HuH-7.5 (cell line): ENCODE results near the gene CERS3.
"Not testable (repeated sequence)": the region's sequence is repeated elsewhere in the genome, so short reads cannot be mapped to it uniquely, and the experiment has no call there.

Experiments used
- DNase-seq: peaks from one replicate; pipeline ENCODE4 v3.0.0; 2011; ENCODE audit warnings: low spot score

Gene CERS3

GRCh38 chr15:100464888-100465287 is 63.9 kb downstream of the CERS3 start:
- DNase-seq, result no peak

- no peak for DNase-seq
Observed at GRCh38 chr15:100464256-100464655, 64.5 kb downstream of the CERS3 start.

DNA sequence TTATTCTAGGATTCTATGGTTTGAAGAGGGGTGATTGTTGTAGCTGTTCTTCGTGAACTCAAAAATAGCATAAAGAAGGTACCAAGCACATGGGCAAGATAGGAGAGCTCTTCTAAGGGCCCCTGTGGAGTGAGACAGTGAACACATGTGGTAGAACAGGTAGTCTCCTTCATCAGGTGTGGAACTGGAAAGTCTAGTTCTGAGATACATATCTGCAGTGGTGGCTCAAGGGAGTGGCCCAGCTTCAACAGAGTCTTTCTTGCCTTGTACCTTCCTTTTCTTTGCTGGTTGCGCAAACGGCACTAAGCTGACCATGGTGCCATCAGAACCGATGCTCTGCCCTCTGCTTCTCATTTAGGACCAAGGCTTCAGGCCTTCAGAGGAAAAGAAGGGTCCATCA is 65.2 kb downstream of the CERS3 start:
- DNase-seq, result no peak

DNA sequence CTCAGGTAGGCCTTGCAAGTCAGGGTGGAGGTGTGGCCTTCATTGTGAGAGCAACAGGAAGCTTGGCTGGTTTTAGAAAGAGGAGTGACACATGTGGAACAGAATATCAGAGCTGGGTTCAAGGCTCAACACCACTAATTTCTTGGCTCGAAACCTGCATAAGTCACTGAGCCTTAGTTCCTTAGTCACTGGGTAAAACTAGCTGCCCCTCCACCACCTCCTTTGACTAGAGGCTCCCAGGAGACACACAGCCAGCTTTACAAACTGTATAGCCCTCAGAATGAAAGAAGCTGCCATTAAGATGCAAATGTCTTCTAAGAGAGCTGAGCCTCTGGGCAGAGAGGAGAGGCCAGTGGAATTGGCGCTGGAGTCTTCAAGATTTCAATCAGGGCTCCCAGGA is 67.7 kb downstream of the CERS3 start:
- no peak for DNase-seq

DNA sequence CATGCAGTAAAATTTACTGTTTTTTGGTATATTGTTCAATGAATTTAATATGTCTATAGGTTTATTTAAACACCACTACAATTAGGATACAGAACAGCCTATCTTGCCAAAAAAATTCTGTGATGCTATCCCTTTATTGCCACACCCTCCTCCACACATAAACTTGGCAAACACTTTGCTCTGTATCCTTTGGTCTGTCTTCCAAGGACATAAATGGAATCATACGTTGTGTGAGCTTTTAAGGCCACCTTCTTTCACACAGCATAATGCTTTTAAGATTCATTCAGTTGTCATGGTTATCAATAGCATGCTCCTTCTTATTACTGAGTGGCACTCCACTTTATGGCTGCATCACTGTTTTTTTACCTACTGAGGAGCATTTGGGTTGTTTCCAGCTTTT is 71.5 kb downstream of the CERS3 start:
- DNase-seq, result no peak

DNA sequence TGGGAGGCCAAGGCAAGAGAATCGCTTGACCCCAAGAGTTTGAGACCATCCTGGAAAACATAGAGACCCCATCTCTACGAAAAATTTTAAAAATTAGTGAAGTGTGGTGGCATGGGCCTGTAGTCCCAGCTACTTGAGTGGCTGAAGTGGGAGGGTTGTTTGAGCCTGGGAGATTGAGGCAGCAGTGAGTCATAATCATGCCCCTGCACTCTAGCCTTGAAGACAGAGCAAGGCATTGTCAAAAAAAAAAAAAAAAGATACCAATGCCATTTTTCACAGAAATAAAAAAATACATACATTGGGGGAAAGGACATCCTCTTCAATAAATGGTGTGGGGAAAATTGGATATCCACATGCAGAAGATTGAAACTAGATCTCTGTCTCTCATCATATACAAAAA is 74.6 kb downstream of the CERS3 start:
- no peak for DNase-seq

DNA sequence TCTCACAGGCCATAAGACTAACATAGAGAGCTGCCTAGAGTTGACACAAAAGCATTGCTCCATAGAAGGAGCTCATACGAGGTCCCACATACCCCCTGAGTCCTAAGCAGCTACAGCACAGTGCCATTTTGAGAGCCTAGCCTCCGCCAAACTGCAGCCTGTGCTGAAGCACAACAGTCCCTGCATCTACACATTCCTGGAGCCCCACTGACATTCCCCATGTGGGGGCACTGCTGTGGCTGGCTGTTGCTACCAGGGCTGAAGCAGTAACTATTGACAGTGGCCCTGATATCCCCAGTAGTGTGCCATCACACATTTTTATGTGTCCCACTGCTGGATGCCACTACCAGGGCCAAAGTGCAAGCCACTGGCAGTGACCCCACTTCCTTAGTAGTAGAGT is 80.3 kb downstream of the CERS3 start:
- no peak for DNase-seq

DNA sequence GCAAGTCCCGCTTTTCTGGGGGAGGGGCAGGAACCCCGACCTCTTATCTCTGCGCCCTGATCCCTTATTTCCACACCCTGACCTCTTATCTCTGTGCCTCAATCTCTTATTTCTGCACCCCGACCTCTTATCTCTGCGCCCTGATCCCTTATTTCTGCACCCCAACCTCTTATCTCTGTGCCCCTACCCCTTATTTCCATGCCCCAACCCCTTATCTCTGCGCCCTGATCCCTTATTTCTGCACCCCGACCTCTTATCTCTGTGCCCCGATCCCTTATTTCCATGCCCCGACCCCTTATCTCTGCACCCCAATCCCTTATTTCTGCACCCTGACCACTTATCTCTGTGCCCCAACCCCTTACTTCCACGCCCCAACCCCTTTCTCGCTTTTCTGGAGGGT is 87.7 kb downstream of the CERS3 start:
- DNase-seq, result not testable (repeated sequence)

- DNase-seq, result no peak
Observed at GRCh38 chr15:100439514-100439913, 89.2 kb downstream of the CERS3 start.

- DNase-seq, result no peak
Observed at GRCh38 chr15:100438570-100438969, 90.2 kb downstream of the CERS3 start.

DNA sequence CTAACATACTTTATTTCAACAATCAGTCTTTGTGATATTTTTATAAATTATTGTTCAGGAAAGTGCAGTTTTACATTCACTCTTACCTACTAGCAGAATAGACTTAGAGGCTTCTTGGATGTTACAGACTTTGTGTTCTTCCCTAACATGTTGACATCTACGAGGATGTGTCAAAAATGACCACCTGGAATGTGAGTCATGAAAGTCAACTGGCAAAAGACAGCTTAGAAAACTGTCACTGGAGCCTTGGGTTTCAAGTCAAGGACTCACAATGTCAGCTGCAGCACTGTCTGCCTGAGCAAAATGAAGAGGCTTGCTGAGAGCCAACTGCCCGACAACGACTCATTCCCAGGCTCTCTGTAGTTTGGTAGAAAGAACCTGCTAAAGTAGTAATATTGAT is 91.5 kb downstream of the CERS3 start:
- DNase-seq, result no peak

DNA sequence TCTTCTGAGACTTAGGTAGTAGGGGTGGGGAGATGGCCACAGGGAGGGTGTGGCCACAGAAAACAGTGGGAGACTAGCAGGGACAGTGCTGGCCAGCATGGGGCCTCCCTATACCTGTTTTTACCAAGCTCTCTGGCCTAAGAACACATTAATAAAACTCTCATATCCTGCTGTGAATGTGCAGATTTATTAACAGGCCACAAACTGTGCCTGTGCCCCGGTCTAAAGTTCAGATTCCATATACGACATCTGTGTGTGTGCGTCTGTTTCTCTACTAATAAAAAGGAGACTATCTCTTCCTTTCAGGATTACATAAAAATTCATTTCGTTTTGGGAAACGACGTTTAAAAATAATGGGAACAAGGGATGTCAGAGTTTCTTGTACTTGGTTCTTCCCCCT is 94.2 kb downstream of the CERS3 start:
- no peak for DNase-seq

DNA sequence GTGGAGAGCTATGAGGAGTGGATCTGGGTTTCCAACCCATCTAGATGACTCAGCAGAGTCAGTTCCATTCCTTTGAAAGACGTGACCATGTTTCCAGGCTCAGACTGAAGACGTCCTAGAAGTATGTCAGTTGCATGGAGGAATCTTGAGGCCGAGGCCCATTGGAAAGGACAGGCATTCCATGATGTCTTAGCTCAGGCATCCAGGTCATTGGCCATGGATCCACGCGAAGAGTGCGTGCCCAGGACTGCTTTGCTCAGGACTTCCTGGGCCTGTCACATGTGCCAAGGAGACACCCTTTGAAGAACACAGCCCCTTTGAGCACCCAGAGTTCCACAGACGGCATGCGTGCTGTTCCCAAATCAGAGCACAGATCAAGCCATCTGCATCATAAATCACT is 94.7 kb downstream of the CERS3 start:
- DNase-seq, result no peak

DNA sequence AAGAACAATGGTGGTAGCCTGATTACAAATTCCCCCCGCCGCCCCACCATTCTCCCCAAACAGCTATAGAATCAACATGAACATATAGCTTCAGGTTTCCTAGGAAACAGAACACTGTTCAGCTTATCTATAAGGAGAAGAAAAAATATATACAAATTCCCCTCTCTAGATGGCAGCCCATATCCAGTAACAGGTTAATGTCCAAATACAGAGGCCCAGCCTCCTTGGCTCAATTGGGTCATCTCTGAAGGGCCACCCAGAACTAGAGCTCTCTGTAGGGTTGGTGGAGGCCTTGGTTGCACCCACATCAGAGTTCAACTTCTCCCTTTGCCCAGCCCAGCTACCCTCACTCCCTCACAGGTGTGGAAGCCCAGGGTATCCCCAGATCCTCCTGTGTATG is 95.4 kb downstream of the CERS3 start:
- DNase-seq, result no peak

DNA sequence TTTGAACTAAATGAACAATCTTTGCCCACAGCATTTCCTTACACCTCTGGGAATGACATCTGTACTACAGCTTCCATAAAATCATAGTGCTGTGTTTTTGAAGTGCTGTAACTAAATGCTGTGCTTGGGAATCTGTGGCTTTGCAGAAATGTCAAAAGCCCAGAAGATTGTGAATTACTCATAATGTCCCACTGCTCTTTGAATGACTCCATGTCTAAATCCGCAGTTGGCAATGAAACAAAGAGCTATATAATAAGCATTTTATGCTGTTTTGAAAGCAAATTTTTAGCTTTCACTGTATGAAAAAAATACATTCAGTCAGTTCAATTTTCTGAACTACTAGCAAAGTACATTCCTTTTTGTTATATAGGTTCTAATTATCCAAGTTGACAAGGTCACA is 98.3 kb downstream of the CERS3 start:
- no peak for DNase-seq

GRCh38 chr15:100429116-100429728 is 99.5 kb downstream of the CERS3 start:
- DNase-seq, result no peak

DNA sequence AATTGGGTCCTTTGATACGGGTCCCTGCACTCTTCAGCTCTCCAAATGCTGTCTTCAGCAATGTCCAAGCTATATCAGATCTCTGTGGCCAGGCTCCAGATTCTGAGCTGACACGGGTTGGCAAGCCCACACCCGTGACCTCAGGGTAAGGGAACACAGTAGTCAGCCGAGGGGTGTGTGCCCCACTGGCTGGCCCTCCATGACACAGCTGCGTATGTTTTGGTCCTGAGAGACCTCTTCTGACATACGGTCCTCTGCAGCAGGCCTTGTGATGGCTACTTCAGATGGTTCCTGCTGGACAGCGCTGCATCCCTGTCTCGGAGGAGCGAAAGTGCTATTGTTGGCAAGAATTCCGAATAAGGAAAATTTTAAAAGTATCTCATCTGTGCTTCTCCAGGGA is 101.8 kb downstream of the CERS3 start:
- DNase-seq, result no peak

- no peak for DNase-seq
Observed at GRCh38 chr15:100405179-100405578, 123.6 kb downstream of the CERS3 start.

DNA sequence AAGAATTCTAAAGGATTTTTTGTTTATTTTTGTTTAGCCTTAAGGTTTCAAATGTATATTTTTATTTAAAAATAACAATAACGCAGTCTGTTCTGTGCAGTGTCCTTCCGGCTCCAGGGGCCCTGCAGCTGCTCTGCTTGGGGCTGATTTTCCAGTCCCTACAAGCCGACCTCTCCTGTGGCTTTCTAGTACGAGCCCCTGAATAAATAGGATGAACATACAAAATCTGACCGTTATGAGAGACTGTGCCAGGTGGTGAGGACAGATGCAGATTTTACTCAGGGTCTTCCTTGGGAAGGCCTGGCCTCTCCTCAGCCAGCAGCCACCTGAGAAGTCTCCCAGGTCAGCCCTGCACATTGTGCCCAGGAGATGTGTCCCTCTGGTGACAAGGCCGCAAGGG is 127.8 kb downstream of the CERS3 start:
- DNase-seq, result no peak

GRCh38 chr15:100394736-100395440 is 133.9 kb downstream of the CERS3 start:
- DNase-seq, result no peak

- DNase-seq, result no peak
Observed at GRCh38 chr15:100393008-100393407, 135.7 kb downstream of the CERS3 start.

- no peak for DNase-seq
Observed at GRCh38 chr15:100385300-100386050, 143.3 kb downstream of the CERS3 start.

DNA sequence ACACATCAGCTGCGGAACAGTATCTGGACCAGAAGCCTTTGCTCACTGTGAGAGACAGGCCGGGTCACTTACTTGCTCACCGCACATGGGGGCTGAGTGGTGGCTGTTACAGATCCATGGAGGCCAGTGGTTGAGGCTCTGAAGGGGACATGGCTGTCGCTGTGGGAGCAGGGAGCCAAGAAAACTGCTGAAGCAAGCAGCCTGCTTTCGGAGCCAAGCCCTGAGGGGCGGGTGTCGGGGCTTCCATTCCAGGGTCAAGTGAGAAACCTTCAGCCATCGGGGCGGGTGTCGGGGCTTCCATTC is 144.7 kb downstream of the CERS3 start:
- no peak for DNase-seq
